Endothelial cell of umbilical vein (primary cell): ENCODE data around the gene PI4KB. TPM values are rescaled to one million over a fixed set of nuclear protein-coding genes. Genes with fewer than 3 reads are reported as not detected.

ENCODE experiments used
- BruUV-seq: library from RNA; stranded (reverse); fragments of 400-500 nt; replicated peaks from 2 replicates; lab custom pipeline; 2021; lab: Mats Ljungman, UMichigan
- CTCF ChIA-PET: fragments of 300-600, 350-600 bp; sonication (Branson Sonifier 250); formaldehyde crosslinking; loops from one replicate; lab custom pipeline; 2021; ENCODE audit warnings: antibody characterized with exemption, inconsistent platforms; lab: Charles Lee
- POLR2A ChIA-PET: fragments of 300-600, 350-600 bp; sonication (Branson Sonifier 250); formaldehyde crosslinking; loops from one replicate; lab custom pipeline; 2021; ENCODE audit warnings: antibody characterized with exemption, inconsistent platforms; lab: Charles Lee
- DNase-seq: peaks from one replicate; pipeline ENCODE4 v3.0.0-alpha.2; 2011; ENCODE audit warnings: low read depth, low spot score
- FAIRE-seq: peaks from 2 replicates; lab custom pipeline; 2011; peaks lifted over from hg19 to GRCh38; lab: Jason Lieb, UNC
- H2AFZ ChIP-seq: 2 replicates; pipeline ENCODE4 v1.6.0; 2012; ENCODE audit warnings: low read depth, low read length, control low read depth, inconsistent platforms
- H3K27ac ChIP-seq: 2 replicates; pipeline ENCODE4 v1.5.1; 2011; ENCODE audit warnings: low read depth, mild to moderate bottlenecking, control low read depth, low read length, moderate library complexity; ENCODE audit not compliant: insufficient read depth
- H3K27me3 ChIP-seq, 2 experiments: 2 replicates each; pipeline versions ENCODE4 v1.6.0 to v1.6.1; 2011; ENCODE audit warnings: low read length in 2 of 2, mixed read lengths in 1 of 2; ENCODE audit not compliant: control insufficient read depth in 2 of 2, insufficient read depth in 2 of 2
- H3K36me3 ChIP-seq, 2 experiments: 2 replicates in 1 of 2; 3 replicates in 1 of 2; pipeline ENCODE4 v1.5.1; 2011; ENCODE audit warnings: low read length in 2 of 2, mild to moderate bottlenecking in 1 of 2, moderate library complexity in 1 of 2; ENCODE audit not compliant: control insufficient read depth in 2 of 2, insufficient read depth in 2 of 2; ENCODE audit errors: extremely low read depth in 1 of 2
- H3K4me1 ChIP-seq: 3 replicates; pipeline ENCODE4 v1.5.1; 2011; ENCODE audit warnings: mild to moderate bottlenecking, low read length; ENCODE audit not compliant: control insufficient read depth, insufficient read depth; ENCODE audit errors: extremely low read depth
- H3K4me2 ChIP-seq: 2 replicates; pipeline ENCODE4 v1.6.1; 2011; ENCODE audit warnings: low read length, control low read depth, mixed read lengths; ENCODE audit not compliant: insufficient read depth
- H3K4me3 ChIP-seq, 3 experiments: fragments of 200-600 bp in 1 of 3; sonication (generic), shearing (Covaris generic) in 1 of 3; replicated peaks in 1 of 3; 2 replicates each; pipeline ENCODE4 v1.5.1; 2011 to 2016; ENCODE audit warnings: control low read depth in 3 of 3, low read length in 3 of 3, mild to moderate bottlenecking in 2 of 3, inconsistent platforms in 1 of 3, low read depth in 1 of 3, moderate library complexity in 1 of 3; ENCODE audit not compliant: insufficient read depth in 1 of 3
- H3K79me2 ChIP-seq: 2 replicates; pipeline ENCODE4 v1.6.0; 2012; ENCODE audit warnings: low read length, inconsistent platforms; ENCODE audit not compliant: control insufficient read depth, insufficient read depth
- H3K9ac ChIP-seq: replicated peaks from 2 replicates; pipeline ENCODE3; 2011; ENCODE audit warnings: low read length, control low read depth; ENCODE audit not compliant: insufficient read depth; ENCODE audit errors: extremely low read depth
- H3K9me1 ChIP-seq: replicated peaks from 3 replicates; pipeline ENCODE4 v1.6.0; 2011; ENCODE audit warnings: mild to moderate bottlenecking, low read length; ENCODE audit not compliant: control insufficient read depth, insufficient read depth; ENCODE audit errors: extremely low read depth
- H3K9me3 ChIP-seq: replicated peaks from 2 replicates; pipeline ENCODE4 v1.5.1; 2012; ENCODE audit warnings: low read length, inconsistent platforms; ENCODE audit not compliant: control insufficient read depth, insufficient read depth
- H4K20me1 ChIP-seq: replicated peaks from 2 replicates; pipeline ENCODE3; 2011; ENCODE audit warnings: mild to moderate bottlenecking, low read length; ENCODE audit not compliant: control insufficient read depth, insufficient read depth; ENCODE audit errors: extremely low read depth
- EZH2 ChIP-seq: IDR thresholded peaks from 2 replicates; pipeline ENCODE4 v1.6.1; 2012; ENCODE audit warnings: borderline replicate concordance, low read depth, mild to moderate bottlenecking, moderate library complexity, low read length, inconsistent platforms; ENCODE audit not compliant: severe bottlenecking
- FOS ChIP-seq: IDR thresholded peaks from 2 replicates; pipeline ENCODE4 v1.6.1; 2011; ENCODE audit warnings: mild to moderate bottlenecking, low read length, moderate library complexity, borderline replicate concordance; ENCODE audit not compliant: insufficient read depth
- GATA2 ChIP-seq: IDR thresholded peaks from 2 replicates; pipeline ENCODE4 v1.7.0; 2011; ENCODE audit warnings: low read depth, mild to moderate bottlenecking, moderate library complexity, mixed read lengths, low read length; ENCODE audit not compliant: insufficient read length, insufficient read depth
- JUN ChIP-seq: IDR thresholded peaks from 2 replicates; pipeline ENCODE4 v1.6.1; 2011; ENCODE audit warnings: borderline replicate concordance, low read depth; ENCODE audit not compliant: insufficient read length, insufficient read depth
- MYC ChIP-seq: IDR thresholded peaks from one replicate; pipeline ENCODE4 v1.6.1; 2011; ENCODE audit warnings: mild to moderate bottlenecking, low read depth, low read length
- POLR2A ChIP-seq: IDR thresholded peaks from 2 replicates; pipeline ENCODE4 v1.6.1; 2012; ENCODE audit warnings: low read depth, mild to moderate bottlenecking, control low read depth, low read length
- POLR2AphosphoS5 ChIP-seq: IDR thresholded peaks from 2 replicates; pipeline ENCODE4 v1.6.1; 2012; ENCODE audit warnings: low read depth, mild to moderate bottlenecking, control low read depth, low read length, moderate library complexity; ENCODE audit not compliant: insufficient read depth
- dilution Hi-C: fragments of 300-500 bp; cut with MboI; formaldehyde crosslinking; loops from one replicate; pipeline ENCODE4 v1.15.0; 2019; ENCODE audit warnings: low sequenced_read_pairs; ENCODE audit not compliant: extremely low pct_ligation_motif_present
- intact Hi-C: fragments of 100-400 bp; cut with micrococcal nuclease; formaldehyde crosslinking; loops from one replicate; pipeline ENCODE4 v1.10.0; 2022
- polyA plus RNA-seq, 4 experiments: library from polyadenylated mRNA; depleted of rRNA in 3 of 4; stranded (reverse) in 3 of 4; unstranded in 1 of 4; fragments of >200 nt; gene quantifications; 2 replicates each; pipeline versions ENCODE4 v1.2.1 to v1.2.3, GENCODE V29; 2011 to 2012; ENCODE audit warnings: missing spikeins in 1 of 4
- total RNA-seq: library from RNA; stranded (reverse); gene quantifications from 2 replicates; pipeline ENCODE4 v1.2.3, GENCODE V29; 2021
- TF ChIP-seq, protein P1 (sequence below), 2 donors: IDR thresholded peaks; 1 replicate in 1 of 2; 2 replicates in 1 of 2; pipeline ENCODE4 v1.5.1; 2011; ENCODE audit warnings: low read length in 2 of 2, mild to moderate bottlenecking in 2 of 2, moderate library complexity in 2 of 2, control low read depth in 1 of 2, inconsistent platforms in 1 of 2, low read depth in 1 of 2; ENCODE audit not compliant: insufficient read depth in 1 of 2; ENCODE audit errors: extremely low read depth in 1 of 2
- TF ChIP-seq, protein P2 (sequence below): IDR thresholded peaks from 2 replicates; pipeline ENCODE4 v1.6.1; 2011; ENCODE audit not compliant: insufficient read depth, insufficient read length

Gene PI4KB
- total and polyA plus RNA-seq, 2 donors (not counting 3 experiments of a cell fraction or from before 2014, with no cell fraction given): 60.9 to 67.8 TPM

DNA sequence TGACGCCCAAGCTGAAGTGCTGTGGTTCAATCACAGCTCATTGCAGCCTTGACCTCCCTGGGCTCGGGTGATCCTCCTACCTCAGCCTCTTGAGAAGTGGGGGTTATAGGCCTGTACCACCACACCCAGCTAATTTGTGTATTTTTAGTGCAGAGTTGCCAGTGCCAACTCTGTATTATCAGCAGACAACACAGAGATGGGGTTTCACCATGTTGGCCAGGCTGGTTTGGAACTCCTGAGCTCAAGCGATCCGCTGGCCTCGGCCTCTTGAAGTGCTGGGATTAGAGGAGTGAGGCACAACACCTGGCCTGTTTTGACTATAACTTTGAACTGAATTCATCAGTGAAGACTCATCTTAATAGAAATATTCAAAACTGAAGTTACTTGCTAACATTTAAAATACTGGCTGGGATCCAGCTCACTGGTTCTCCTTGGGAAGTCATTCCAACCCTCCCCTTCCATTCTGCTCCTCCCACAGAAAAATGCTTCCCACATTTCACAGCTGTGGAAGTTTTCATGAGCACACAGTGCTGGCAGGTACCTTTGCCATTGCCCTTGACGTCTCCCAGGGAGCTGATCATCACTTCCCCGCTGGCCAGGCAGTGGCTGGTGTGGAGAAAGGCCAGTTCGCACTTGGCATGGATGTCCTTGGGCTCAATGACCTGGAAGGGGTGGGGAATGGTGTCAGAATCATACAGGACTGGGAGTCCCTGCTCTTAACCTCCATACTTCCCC lies 40.6 kb upstream of the PI4KB start:
- no peaks in the 10 kb centered on the region for H3K36me3 ChIP-seq
- no peaks in the 10 kb centered on the region for H3K9me3 ChIP-seq
- H3K4me2 ChIP-seq: no peak overlapping the region
- intact Hi-C loops (no loop called here), dilution Hi-C loops (no loop called here)
- H2AFZ ChIP-seq: no peak overlapping the region
- H3K79me2 ChIP-seq: no peaks in the 10 kb centered on the region
- peaks cover 8% of the 10 kb centered on the region for H3K4me1 ChIP-seq
- no peak overlapping the region for H3K9ac ChIP-seq
- BruUV-seq: no TSS peak
- ChIA-PET POLR2A (no interaction called here), CTCF (interaction anchor here (1.0 to 1.1 kb wide), 2 partner anchors 8 to 67 kb away, joined by 3 read pairs; no protein-coding TSS in a partner anchor)
- no peaks in the 10 kb centered on the region for H4K20me1 ChIP-seq
- no peak overlapping the region for H3K4me3 ChIP-seq
- H3K27ac ChIP-seq: no peak overlapping the region
- FAIRE-seq: no peak
- TF ChIP-seq, protein P1, sequence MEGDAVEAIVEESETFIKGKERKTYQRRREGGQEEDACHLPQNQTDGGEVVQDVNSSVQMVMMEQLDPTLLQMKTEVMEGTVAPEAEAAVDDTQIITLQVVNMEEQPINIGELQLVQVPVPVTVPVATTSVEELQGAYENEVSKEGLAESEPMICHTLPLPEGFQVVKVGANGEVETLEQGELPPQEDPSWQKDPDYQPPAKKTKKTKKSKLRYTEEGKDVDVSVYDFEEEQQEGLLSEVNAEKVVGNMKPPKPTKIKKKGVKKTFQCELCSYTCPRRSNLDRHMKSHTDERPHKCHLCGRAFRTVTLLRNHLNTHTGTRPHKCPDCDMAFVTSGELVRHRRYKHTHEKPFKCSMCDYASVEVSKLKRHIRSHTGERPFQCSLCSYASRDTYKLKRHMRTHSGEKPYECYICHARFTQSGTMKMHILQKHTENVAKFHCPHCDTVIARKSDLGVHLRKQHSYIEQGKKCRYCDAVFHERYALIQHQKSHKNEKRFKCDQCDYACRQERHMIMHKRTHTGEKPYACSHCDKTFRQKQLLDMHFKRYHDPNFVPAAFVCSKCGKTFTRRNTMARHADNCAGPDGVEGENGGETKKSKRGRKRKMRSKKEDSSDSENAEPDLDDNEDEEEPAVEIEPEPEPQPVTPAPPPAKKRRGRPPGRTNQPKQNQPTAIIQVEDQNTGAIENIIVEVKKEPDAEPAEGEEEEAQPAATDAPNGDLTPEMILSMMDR (IDR thresholded peaks at IDR 0.05; ENCODE audit: extremely low read depth in 1 of 2, insufficient read depth in 1 of 2, low read depth in 1 of 2, low read length in 2 of 2): no peak
- TF ChIP-seq POLR2A: no peak
- no peak for TF ChIP-seq MYC
- TF ChIP-seq EZH2: no peak
- TF ChIP-seq, protein P2, sequence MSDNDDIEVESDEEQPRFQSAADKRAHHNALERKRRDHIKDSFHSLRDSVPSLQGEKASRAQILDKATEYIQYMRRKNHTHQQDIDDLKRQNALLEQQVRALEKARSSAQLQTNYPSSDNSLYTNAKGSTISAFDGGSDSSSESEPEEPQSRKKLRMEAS: no peak
- no peak for TF ChIP-seq POLR2AphosphoS5
- TF ChIP-seq FOS: no peak
- TF ChIP-seq GATA2: no peak
- TF ChIP-seq JUN: no peak
- no peaks in the 10 kb centered on the region for H3K27me3 ChIP-seq
- no peak for DNase-seq
- H3K9me1 ChIP-seq: no peaks in the 10 kb centered on the region
